ENCODE measurements around the gene DYSF.

Gene DYSF

GRCh38 chr2:71730785-71731383, 277.5 kb downstream of the DYSF start:
- in situ Hi-C loops (cut with HindIII; ENCODE audit: low pct_ligation_motif_present, low pct_unique_long_range_greater_than_20kb, low sequenced_read_pairs): no loop called here
- no peak for DNase-seq

- no peak for DNase-seq
- in situ Hi-C loops (cut with HindIII; ENCODE audit: low pct_ligation_motif_present, low pct_unique_long_range_greater_than_20kb, low sequenced_read_pairs): no loop called here
These were observed 281.3 kb downstream of the DYSF start for GRCh38 chr2:71734620-71735019.

GRCh38 chr2:71735676-71736075, 282.3 kb downstream of the DYSF start:
- in situ Hi-C loops (cut with HindIII; ENCODE audit: low pct_ligation_motif_present, low pct_unique_long_range_greater_than_20kb, low sequenced_read_pairs): no loop called here

More at GRCh38 chr2:71735676-71736075, 282.3 kb downstream of the DYSF start:
- no peak for DNase-seq
